SU-DHL-6 (cell line): ENCODE measurements around the gene CCNB1IP1.

ENCODE experiments used
- CTCF ChIP-seq: fragments of 200-600 bp; sonication (generic); IDR thresholded peaks from one replicate; pipeline ENCODE4 v1.5.1; 2017; ENCODE audit warnings: antibody characterized with exemption, mild to moderate bottlenecking, low read length, moderate library complexity; ENCODE audit not compliant: insufficient read depth, poor library complexity, severe bottlenecking
- EZH2phosphoT487 ChIP-seq: fragments of 200-600 bp; sonication (generic), shearing (Covaris generic); conservative IDR thresholded peaks from 2 replicates; pipeline ENCODE4 v1.6.1; 2018; ENCODE audit warnings: mild to moderate bottlenecking, antibody characterized with exemption, low read length, moderate library complexity, mixed read lengths

- TF ChIP-seq CTCF (no peak), EZH2phosphoT487 (no peak)
Measured at GRCh38 chr14:20345366-20345765, 12.3 kb upstream of the CCNB1IP1 start.
